ENCODE measurements around the gene SEMA3C.

Gene SEMA3C

GRCh38 chr7:80806663-80807062 is 112.2 kb downstream of the SEMA3C start:
- Mint-ChIP-seq H3K9me3 (peaks cover 6% of the 10 kb centered on the region), H3K36me3 (no peaks in the 10 kb centered on the region), H3K4me1 (no peaks in the 10 kb centered on the region), H3K27me3 (no peaks in the 10 kb centered on the region), H3K27ac (no peak overlapping the region), H3K4me3 (no peak overlapping the region)

GRCh38 chr7:80804589-80804988 is 114.3 kb downstream of the SEMA3C start:
- H3K36me3 Mint-ChIP-seq = no peaks in the 10 kb centered on the region
- no peaks in the 10 kb centered on the region for H3K4me1 Mint-ChIP-seq
- H3K9me3 Mint-ChIP-seq = no peaks in the 10 kb centered on the region
- no peak overlapping the region for H3K27ac Mint-ChIP-seq
- no peaks in the 10 kb centered on the region for H3K27me3 Mint-ChIP-seq
- H3K4me3 Mint-ChIP-seq = no peak overlapping the region

GRCh38 chr7:80802527-80802926 is 116.3 kb downstream of the SEMA3C start:
- Mint-ChIP-seq H3K36me3 (no peaks in the 10 kb centered on the region), H3K9me3 (no peaks in the 10 kb centered on the region), H3K4me3 (no peak overlapping the region)

GRCh38 chr7:80794631-80795573 is 123.9 kb downstream of the SEMA3C start:
- no peak overlapping the region for H3K4me3 Mint-ChIP-seq

More at GRCh38 chr7:80802527-80802926, 116.3 kb downstream of the SEMA3C start:
- H3K27ac Mint-ChIP-seq = no peak overlapping the region
- H3K27me3 Mint-ChIP-seq = no peaks in the 10 kb centered on the region
- H3K4me1 Mint-ChIP-seq = no peaks in the 10 kb centered on the region

GRCh38 chr7:80791509-80791929 is 127.3 kb downstream of the SEMA3C start:
- Mint-ChIP-seq H3K4me1 (no peaks in the 10 kb centered on the region), H3K27me3 (no peaks in the 10 kb centered on the region), H3K36me3 (no peaks in the 10 kb centered on the region), H3K27ac (no peak overlapping the region), H3K9me3 (peaks cover 4% of the 10 kb centered on the region), H3K4me3 (no peak overlapping the region)

More at GRCh38 chr7:80794631-80795573, 123.9 kb downstream of the SEMA3C start:
- Mint-ChIP-seq H3K27me3 (no peaks in the 10 kb centered on the region), H3K36me3 (no peaks in the 10 kb centered on the region), H3K9me3 (no peaks in the 10 kb centered on the region), H3K27ac (no peak overlapping the region), H3K4me1 (no peaks in the 10 kb centered on the region)

GRCh38 chr7:80790877-80791276 is 128.0 kb downstream of the SEMA3C start:
- Mint-ChIP-seq H3K27ac (no peak overlapping the region), H3K9me3 (peaks cover 4% of the 10 kb centered on the region), H3K27me3 (no peaks in the 10 kb centered on the region), H3K4me3 (no peak overlapping the region), H3K36me3 (no peaks in the 10 kb centered on the region), H3K4me1 (no peaks in the 10 kb centered on the region)

- H3K9me3 Mint-ChIP-seq = peaks cover 4% of the 10 kb centered on the region
- H3K27ac Mint-ChIP-seq = no peak overlapping the region
- H3K4me1 Mint-ChIP-seq = no peaks in the 10 kb centered on the region
- no peak overlapping the region for H3K4me3 Mint-ChIP-seq
- H3K36me3 Mint-ChIP-seq = no peaks in the 10 kb centered on the region
- H3K27me3 Mint-ChIP-seq = no peaks in the 10 kb centered on the region
These were observed 131.1 kb downstream of the SEMA3C start for GRCh38 chr7:80787721-80788120.

GRCh38 chr7:80785961-80786536 is 132.8 kb downstream of the SEMA3C start:
- no peaks in the 10 kb centered on the region for H3K36me3 Mint-ChIP-seq
- H3K27me3 Mint-ChIP-seq = no peaks in the 10 kb centered on the region
- peaks cover 4% of the 10 kb centered on the region for H3K9me3 Mint-ChIP-seq
- no peak overlapping the region for H3K4me3 Mint-ChIP-seq
- H3K27ac Mint-ChIP-seq = no peak overlapping the region
- no peaks in the 10 kb centered on the region for H3K4me1 Mint-ChIP-seq

GRCh38 chr7:80785276-80785675 is 133.6 kb downstream of the SEMA3C start:
- H3K4me1 Mint-ChIP-seq = no peaks in the 10 kb centered on the region
- no peak overlapping the region for H3K27ac Mint-ChIP-seq
- peaks cover 4% of the 10 kb centered on the region for H3K9me3 Mint-ChIP-seq

GRCh38 chr7:80783678-80784327 is 135.0 kb downstream of the SEMA3C start:
- Mint-ChIP-seq H3K4me3 (no peak overlapping the region), H3K27ac (no peak overlapping the region), H3K9me3 (peaks cover 4% of the 10 kb centered on the region), H3K4me1 (no peaks in the 10 kb centered on the region), H3K36me3 (no peaks in the 10 kb centered on the region), H3K27me3 (no peaks in the 10 kb centered on the region)

More at GRCh38 chr7:80785276-80785675, 133.6 kb downstream of the SEMA3C start:
- Mint-ChIP-seq H3K4me3 (no peak overlapping the region), H3K27me3 (no peaks in the 10 kb centered on the region), H3K36me3 (no peaks in the 10 kb centered on the region)

- no peak overlapping the region for H3K27ac Mint-ChIP-seq
- no peaks in the 10 kb centered on the region for H3K36me3 Mint-ChIP-seq
- peaks cover 4% of the 10 kb centered on the region for H3K9me3 Mint-ChIP-seq
- no peak overlapping the region for H3K4me3 Mint-ChIP-seq
- no peaks in the 10 kb centered on the region for H3K4me1 Mint-ChIP-seq
- H3K27me3 Mint-ChIP-seq = no peaks in the 10 kb centered on the region
These were observed 135.6 kb downstream of the SEMA3C start for GRCh38 chr7:80783186-80783677.

GRCh38 chr7:80781561-80781979 is 137.3 kb downstream of the SEMA3C start:
- Mint-ChIP-seq H3K27ac (no peak overlapping the region), H3K9me3 (peaks cover under 1% of the 10 kb centered on the region), H3K4me1 (no peaks in the 10 kb centered on the region), H3K36me3 (no peaks in the 10 kb centered on the region), H3K27me3 (no peaks in the 10 kb centered on the region), H3K4me3 (no peak overlapping the region)

GRCh38 chr7:80781146-80781545 is 137.7 kb downstream of the SEMA3C start:
- no peak overlapping the region for H3K27ac Mint-ChIP-seq
- H3K4me1 Mint-ChIP-seq = no peaks in the 10 kb centered on the region
- no peak overlapping the region for H3K4me3 Mint-ChIP-seq
- no peaks in the 10 kb centered on the region for H3K9me3 Mint-ChIP-seq
- H3K27me3 Mint-ChIP-seq = no peaks in the 10 kb centered on the region
- no peaks in the 10 kb centered on the region for H3K36me3 Mint-ChIP-seq

GRCh38 chr7:80779456-80779855 is 139.4 kb downstream of the SEMA3C start:
- H3K27me3 Mint-ChIP-seq = no peaks in the 10 kb centered on the region
- no peaks in the 10 kb centered on the region for H3K4me1 Mint-ChIP-seq
- H3K9me3 Mint-ChIP-seq = no peaks in the 10 kb centered on the region
- H3K4me3 Mint-ChIP-seq = no peak overlapping the region
- H3K27ac Mint-ChIP-seq = no peak overlapping the region
- no peaks in the 10 kb centered on the region for H3K36me3 Mint-ChIP-seq

- H3K9me3 Mint-ChIP-seq = peaks cover 5% of the 10 kb centered on the region
These were observed 143.0 kb downstream of the SEMA3C start for GRCh38 chr7:80775897-80776296.

GRCh38 chr7:80775482-80775881 is 143.4 kb downstream of the SEMA3C start:
- Mint-ChIP-seq H3K27me3 (no peaks in the 10 kb centered on the region), H3K4me1 (no peaks in the 10 kb centered on the region), H3K9me3 (peaks cover 5% of the 10 kb centered on the region), H3K27ac (no peak overlapping the region), H3K4me3 (no peak overlapping the region), H3K36me3 (no peaks in the 10 kb centered on the region)

More at GRCh38 chr7:80775897-80776296, 143.0 kb downstream of the SEMA3C start:
- Mint-ChIP-seq H3K27ac (no peak overlapping the region), H3K36me3 (no peaks in the 10 kb centered on the region), H3K4me1 (no peaks in the 10 kb centered on the region), H3K27me3 (no peaks in the 10 kb centered on the region), H3K4me3 (no peak overlapping the region)

All from activated naive CD4-positive, alpha-beta T cell treated with anti-CD3 and anti-CD28 coated beads, Interleukin-2, amount 50 U/mL, for 24 hours (primary cell).